ENCODE results near the gene DDX10.

GRCh38 chr11:108983636-108984420, 319.0 kb downstream of the DDX10 start:
- TF ChIP-seq, protein P1, sequence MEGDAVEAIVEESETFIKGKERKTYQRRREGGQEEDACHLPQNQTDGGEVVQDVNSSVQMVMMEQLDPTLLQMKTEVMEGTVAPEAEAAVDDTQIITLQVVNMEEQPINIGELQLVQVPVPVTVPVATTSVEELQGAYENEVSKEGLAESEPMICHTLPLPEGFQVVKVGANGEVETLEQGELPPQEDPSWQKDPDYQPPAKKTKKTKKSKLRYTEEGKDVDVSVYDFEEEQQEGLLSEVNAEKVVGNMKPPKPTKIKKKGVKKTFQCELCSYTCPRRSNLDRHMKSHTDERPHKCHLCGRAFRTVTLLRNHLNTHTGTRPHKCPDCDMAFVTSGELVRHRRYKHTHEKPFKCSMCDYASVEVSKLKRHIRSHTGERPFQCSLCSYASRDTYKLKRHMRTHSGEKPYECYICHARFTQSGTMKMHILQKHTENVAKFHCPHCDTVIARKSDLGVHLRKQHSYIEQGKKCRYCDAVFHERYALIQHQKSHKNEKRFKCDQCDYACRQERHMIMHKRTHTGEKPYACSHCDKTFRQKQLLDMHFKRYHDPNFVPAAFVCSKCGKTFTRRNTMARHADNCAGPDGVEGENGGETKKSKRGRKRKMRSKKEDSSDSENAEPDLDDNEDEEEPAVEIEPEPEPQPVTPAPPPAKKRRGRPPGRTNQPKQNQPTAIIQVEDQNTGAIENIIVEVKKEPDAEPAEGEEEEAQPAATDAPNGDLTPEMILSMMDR (IDR thresholded peaks at IDR 0.05): no peak
- no peak for TF ChIP-seq POLR2A (IDR thresholded peaks at IDR 0.05; ENCODE audit: low read depth)
- no peak for TF ChIP-seq POLR2AphosphoS5 (IDR thresholded peaks at IDR 0.05)
- TF ChIP-seq EP300 (IDR thresholded peaks at IDR 0.05): no peak
